Measurements from ENCODE around the gene PCYT1B.

DNA sequence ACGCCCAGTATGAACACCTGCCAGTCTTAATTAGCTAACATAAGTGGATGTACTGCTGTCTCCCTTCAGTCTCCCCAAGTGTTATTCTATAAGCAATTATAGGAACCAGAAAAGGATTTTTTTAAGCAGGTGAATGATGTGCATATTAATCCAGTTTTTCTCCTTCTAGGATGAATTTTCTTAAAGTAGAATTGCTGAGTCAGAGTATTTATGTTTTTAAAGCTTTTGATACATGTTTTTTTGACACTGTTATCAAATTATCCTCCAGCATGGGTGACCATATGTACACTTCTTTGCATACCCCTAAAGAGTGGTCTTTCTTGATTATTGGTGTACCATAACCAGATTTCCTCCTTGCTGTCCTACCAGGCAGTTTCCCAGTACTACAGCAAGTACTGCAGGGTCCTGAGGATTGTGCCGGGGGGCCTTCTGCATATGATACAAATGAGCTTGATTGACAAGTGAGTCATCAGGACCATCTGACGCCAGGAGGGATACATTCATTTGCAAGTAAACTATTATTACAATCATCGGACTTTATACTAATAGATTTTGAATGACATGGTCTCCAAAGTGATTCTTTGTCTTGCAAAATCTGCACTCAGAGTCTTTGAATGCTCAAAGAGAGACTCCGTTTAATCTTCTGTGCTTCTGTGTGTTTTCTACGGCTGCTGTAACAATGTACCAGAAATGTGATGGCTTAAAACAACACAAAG, 10.7 kb upstream of the PCYT1B start:
- TF ChIP-seq POLR2AphosphoS5 (IDR thresholded peaks at IDR 0.05), result no peak
- no peak for TF ChIP-seq CTCF (IDR thresholded peaks at IDR 0.05)
- no peak for TF ChIP-seq EP300 (IDR thresholded peaks at IDR 0.05)
